ENCODE measurements around the gene SSX3.
"Not testable (repeated sequence)": the region's sequence is repeated elsewhere in the genome, so short reads cannot be mapped to it uniquely, and the experiment has no call there.

DNA sequence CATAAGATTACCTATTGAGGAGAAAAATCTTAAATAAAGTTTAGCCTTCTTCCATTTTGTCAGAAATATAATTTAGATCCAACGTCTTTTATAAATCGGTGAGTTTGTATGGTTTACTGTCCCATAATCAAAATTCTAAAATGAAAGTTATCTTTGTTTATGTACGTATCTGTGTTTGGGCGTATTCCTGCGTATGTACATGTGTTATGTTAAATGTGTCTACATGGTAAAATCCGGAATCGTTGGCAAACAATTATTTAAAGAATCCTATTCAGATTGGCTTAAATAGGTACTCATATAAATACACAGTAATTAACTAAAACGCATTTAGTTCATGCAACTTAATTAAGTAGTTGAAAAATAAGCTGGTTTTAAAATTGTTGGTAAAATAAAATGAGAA lies 13.9 kb upstream of the SSX3 start:
- not testable (repeated sequence) for TF ChIP-seq CEBPB (IDR thresholded peaks at IDR 0.05; ENCODE audit: low read depth, low read length); RCOR1 (IDR thresholded peaks at IDR 0.05; ENCODE audit: insufficient replicate concordance, low read length); CHD1 (IDR thresholded peaks at IDR 0.05; ENCODE audit: low read depth, low read length); POLR2A (IDR thresholded peaks at IDR 0.05; ENCODE audit: low read depth, low read length); MXI1 (IDR thresholded peaks at IDR 0.05; ENCODE audit: borderline replicate concordance, low read depth, low read length); RAD21 (IDR thresholded peaks at IDR 0.05; ENCODE audit: low read length); SMC3 (IDR thresholded peaks at IDR 0.05; ENCODE audit: low read depth, low read length); BHLHE40 (IDR thresholded peaks at IDR 0.05; ENCODE audit: low read depth, low read length); MAFK (IDR thresholded peaks at IDR 0.05; ENCODE audit: low read depth, low read length); FOS (IDR thresholded peaks at IDR 0.05; ENCODE audit: low read depth, low read length); RFX5 (IDR thresholded peaks at IDR 0.05; ENCODE audit: low read depth, low read length)
- TF ChIP-seq, protein P1, sequence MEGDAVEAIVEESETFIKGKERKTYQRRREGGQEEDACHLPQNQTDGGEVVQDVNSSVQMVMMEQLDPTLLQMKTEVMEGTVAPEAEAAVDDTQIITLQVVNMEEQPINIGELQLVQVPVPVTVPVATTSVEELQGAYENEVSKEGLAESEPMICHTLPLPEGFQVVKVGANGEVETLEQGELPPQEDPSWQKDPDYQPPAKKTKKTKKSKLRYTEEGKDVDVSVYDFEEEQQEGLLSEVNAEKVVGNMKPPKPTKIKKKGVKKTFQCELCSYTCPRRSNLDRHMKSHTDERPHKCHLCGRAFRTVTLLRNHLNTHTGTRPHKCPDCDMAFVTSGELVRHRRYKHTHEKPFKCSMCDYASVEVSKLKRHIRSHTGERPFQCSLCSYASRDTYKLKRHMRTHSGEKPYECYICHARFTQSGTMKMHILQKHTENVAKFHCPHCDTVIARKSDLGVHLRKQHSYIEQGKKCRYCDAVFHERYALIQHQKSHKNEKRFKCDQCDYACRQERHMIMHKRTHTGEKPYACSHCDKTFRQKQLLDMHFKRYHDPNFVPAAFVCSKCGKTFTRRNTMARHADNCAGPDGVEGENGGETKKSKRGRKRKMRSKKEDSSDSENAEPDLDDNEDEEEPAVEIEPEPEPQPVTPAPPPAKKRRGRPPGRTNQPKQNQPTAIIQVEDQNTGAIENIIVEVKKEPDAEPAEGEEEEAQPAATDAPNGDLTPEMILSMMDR (conservative IDR thresholded peaks at IDR 0.05; ENCODE audit: low read depth, low read length), result not testable (repeated sequence)
- TF ChIP-seq, protein P2, sequence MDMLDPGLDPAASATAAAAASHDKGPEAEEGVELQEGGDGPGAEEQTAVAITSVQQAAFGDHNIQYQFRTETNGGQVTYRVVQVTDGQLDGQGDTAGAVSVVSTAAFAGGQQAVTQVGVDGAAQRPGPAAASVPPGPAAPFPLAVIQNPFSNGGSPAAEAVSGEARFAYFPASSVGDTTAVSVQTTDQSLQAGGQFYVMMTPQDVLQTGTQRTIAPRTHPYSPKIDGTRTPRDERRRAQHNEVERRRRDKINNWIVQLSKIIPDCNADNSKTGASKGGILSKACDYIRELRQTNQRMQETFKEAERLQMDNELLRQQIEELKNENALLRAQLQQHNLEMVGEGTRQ (IDR thresholded peaks at IDR 0.05; ENCODE audit: low read depth, low read length), result not testable (repeated sequence)

Measured in IMR-90 (cell line).